ENCODE measurements around the gene GMDS. TPM values are rescaled to one million over a fixed set of nuclear protein-coding genes. Genes with fewer than 3 reads are reported as not detected.

GMDS gene
- total RNA-seq, 1 donor = 23.2 TPM

DNA sequence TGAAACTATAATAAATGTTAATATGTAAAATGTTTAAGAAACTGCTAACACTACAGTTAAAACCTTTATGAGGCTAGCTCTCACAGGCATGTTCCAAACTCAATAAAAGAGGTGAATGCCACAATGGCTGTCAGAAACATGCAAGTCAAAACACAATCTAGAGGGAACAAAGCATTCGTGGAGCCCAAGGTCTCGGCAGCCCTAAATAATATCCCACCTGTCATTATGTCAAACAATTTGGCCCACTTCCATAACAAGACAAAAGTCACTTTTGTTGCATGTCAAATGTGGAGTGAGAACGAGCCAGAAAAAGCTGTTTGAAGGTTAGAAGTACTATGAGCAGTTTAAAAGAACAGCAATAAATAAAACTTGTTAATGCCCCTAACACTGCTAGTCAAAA, 181.9 kb downstream of the GMDS start:
- Histone ChIP-seq H3K4me3 (ENCODE audit: insufficient read depth, low read length) (no peak overlapping the region), H3K36me3 (ENCODE audit: insufficient read depth, low read length) (no peaks in the 10 kb centered on the region), H3K9me3 (ENCODE audit: low read depth, low read length) (no peaks in the 10 kb centered on the region), H3K79me2 (ENCODE audit: insufficient read depth, low read length) (no peaks in the 10 kb centered on the region), H3K27me3 (ENCODE audit: insufficient read depth, low read length) (no peaks in the 10 kb centered on the region), H4K20me1 (ENCODE audit: insufficient read depth, low read length) (peaks cover 5% of the 10 kb centered on the region), H3K27ac (ENCODE audit: low read depth, low read length) (no peak overlapping the region), H3K4me2 (ENCODE audit: insufficient read depth, low read length) (no peak overlapping the region), H2AFZ (ENCODE audit: low read length) (no peak overlapping the region), H3K4me1 (ENCODE audit: insufficient read depth, low read length) (no peaks in the 10 kb centered on the region)
- DNase-seq (ENCODE audit: insufficient read length, low spot score, missing footprints) = no peak
- TF ChIP-seq, protein P1, sequence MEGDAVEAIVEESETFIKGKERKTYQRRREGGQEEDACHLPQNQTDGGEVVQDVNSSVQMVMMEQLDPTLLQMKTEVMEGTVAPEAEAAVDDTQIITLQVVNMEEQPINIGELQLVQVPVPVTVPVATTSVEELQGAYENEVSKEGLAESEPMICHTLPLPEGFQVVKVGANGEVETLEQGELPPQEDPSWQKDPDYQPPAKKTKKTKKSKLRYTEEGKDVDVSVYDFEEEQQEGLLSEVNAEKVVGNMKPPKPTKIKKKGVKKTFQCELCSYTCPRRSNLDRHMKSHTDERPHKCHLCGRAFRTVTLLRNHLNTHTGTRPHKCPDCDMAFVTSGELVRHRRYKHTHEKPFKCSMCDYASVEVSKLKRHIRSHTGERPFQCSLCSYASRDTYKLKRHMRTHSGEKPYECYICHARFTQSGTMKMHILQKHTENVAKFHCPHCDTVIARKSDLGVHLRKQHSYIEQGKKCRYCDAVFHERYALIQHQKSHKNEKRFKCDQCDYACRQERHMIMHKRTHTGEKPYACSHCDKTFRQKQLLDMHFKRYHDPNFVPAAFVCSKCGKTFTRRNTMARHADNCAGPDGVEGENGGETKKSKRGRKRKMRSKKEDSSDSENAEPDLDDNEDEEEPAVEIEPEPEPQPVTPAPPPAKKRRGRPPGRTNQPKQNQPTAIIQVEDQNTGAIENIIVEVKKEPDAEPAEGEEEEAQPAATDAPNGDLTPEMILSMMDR (IDR thresholded peaks at IDR 0.05; ENCODE audit: extremely low read depth, low read depth, low read length) = no peak

DNA sequence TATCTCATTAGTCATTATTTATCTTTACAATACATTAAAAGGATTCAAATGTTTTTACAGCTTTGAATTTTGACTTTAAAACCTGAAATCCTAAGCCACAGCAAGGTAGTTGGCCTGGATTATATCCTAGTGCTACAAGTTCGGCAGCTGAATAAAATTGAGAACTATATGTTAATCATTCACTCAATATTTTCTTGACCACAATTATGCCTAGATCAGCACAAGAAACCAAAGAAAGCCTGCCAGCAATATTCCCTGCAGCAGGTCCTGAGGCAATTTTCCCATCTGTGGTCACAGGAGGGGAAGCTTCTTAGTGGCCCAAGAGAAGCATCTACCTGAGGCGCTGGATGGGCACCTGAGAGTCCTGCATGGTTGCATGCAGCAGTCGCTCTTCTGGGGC, 183.5 kb downstream of the GMDS start:
- no peak overlapping the region for H3K4me2 ChIP-seq (ENCODE audit: insufficient read depth, low read length)
- H3K27me3 ChIP-seq (ENCODE audit: insufficient read depth, low read length) = no peaks in the 10 kb centered on the region
- H2AFZ ChIP-seq (ENCODE audit: low read length) = no peak overlapping the region
- no peak overlapping the region for H3K27ac ChIP-seq (ENCODE audit: low read depth, low read length)
- no peaks in the 10 kb centered on the region for H3K36me3 ChIP-seq (ENCODE audit: insufficient read depth, low read length)
- no peaks in the 10 kb centered on the region for H3K9me3 ChIP-seq (ENCODE audit: low read depth, low read length)
- no peaks in the 10 kb centered on the region for H3K4me1 ChIP-seq (ENCODE audit: insufficient read depth, low read length)
- H3K79me2 ChIP-seq (ENCODE audit: insufficient read depth, low read length) = no peaks in the 10 kb centered on the region
- peaks cover 5% of the 10 kb centered on the region for H4K20me1 ChIP-seq (ENCODE audit: insufficient read depth, low read length)
- H3K4me3 ChIP-seq (ENCODE audit: insufficient read depth, low read length) = no peak overlapping the region
- TF ChIP-seq, protein P1 (IDR thresholded peaks at IDR 0.05; ENCODE audit: extremely low read depth, low read depth, low read length) = no peak
- no peak for DNase-seq (ENCODE audit: insufficient read length, low spot score, missing footprints)

DNA sequence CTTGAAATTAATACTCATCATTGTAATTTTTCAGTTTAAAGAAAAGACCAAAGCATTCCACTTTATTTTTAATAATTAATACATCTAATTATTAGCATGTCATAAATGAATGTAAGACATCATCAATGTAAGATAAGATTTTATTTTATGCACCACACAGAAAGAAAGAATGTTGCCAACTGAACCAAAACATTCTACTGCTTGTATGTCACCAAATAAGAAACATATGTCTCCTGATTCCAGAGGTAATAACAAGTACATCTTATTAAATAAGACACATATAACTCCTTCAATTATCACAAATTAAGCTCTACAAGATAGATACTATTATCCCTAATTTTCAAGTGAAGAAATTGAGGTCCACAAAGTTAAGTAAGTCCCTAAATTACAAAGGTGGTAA, 189.5 kb downstream of the GMDS start:
- no peaks in the 10 kb centered on the region for H3K36me3 ChIP-seq (ENCODE audit: insufficient read depth, low read length)
- H4K20me1 ChIP-seq (ENCODE audit: insufficient read depth, low read length) = no peaks in the 10 kb centered on the region
- no peaks in the 10 kb centered on the region for H3K79me2 ChIP-seq (ENCODE audit: insufficient read depth, low read length)
- no peaks in the 10 kb centered on the region for H3K9me3 ChIP-seq (ENCODE audit: low read depth, low read length)
- H3K4me3 ChIP-seq (ENCODE audit: insufficient read depth, low read length) = no peak overlapping the region
- H3K4me2 ChIP-seq (ENCODE audit: insufficient read depth, low read length) = no peak overlapping the region
- no peak overlapping the region for H3K27ac ChIP-seq (ENCODE audit: low read depth, low read length)
- no peaks in the 10 kb centered on the region for H3K27me3 ChIP-seq (ENCODE audit: insufficient read depth, low read length)
- H2AFZ ChIP-seq (ENCODE audit: low read length) = no peak overlapping the region
- no peaks in the 10 kb centered on the region for H3K4me1 ChIP-seq (ENCODE audit: insufficient read depth, low read length)
- no peak for DNase-seq (ENCODE audit: insufficient read length, low spot score, missing footprints)
- TF ChIP-seq, protein P1 (IDR thresholded peaks at IDR 0.05; ENCODE audit: extremely low read depth, low read depth, low read length) = no peak

DNA sequence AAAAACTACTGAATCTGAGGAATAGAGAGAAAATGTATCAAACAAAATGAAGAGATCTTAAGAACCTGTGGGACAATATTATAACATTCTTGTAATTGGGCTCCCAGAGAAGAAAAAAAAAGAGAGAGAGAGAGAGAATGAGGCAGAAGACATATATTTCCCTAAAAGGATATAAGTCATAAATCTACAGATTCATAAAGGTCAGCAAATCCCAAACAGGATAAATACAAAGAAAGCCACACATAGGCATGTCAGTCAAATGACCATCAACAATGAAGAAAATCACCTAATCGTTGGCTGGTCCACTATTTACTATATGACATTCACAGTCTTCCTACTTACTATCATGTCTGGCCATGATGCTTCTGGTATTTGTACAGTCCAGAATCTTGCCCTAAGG, 190.3 kb downstream of the GMDS start:
- H3K79me2 ChIP-seq (ENCODE audit: insufficient read depth, low read length) = no peaks in the 10 kb centered on the region
- no peaks in the 10 kb centered on the region for H4K20me1 ChIP-seq (ENCODE audit: insufficient read depth, low read length)
- no peak overlapping the region for H2AFZ ChIP-seq (ENCODE audit: low read length)
- no peak overlapping the region for H3K27ac ChIP-seq (ENCODE audit: low read depth, low read length)
- TF ChIP-seq, protein P1 (IDR thresholded peaks at IDR 0.05; ENCODE audit: extremely low read depth, low read depth, low read length) = no peak
- H3K4me2 ChIP-seq (ENCODE audit: insufficient read depth, low read length) = no peak overlapping the region
- H3K4me1 ChIP-seq (ENCODE audit: insufficient read depth, low read length) = no peaks in the 10 kb centered on the region
- H3K27me3 ChIP-seq (ENCODE audit: insufficient read depth, low read length) = no peaks in the 10 kb centered on the region
- no peaks in the 10 kb centered on the region for H3K36me3 ChIP-seq (ENCODE audit: insufficient read depth, low read length)
- H3K4me3 ChIP-seq (ENCODE audit: insufficient read depth, low read length) = no peak overlapping the region
- DNase-seq (ENCODE audit: insufficient read length, low spot score, missing footprints) = no peak
- H3K9me3 ChIP-seq (ENCODE audit: low read depth, low read length) = no peaks in the 10 kb centered on the region
